HG02852 (cell line): ENCODE data around the gene CSGALNACT2.

Experiments used
- ATAC-seq: cut with Tn5 transposase; IDR thresholded peaks from one replicate; pipeline ENCODE4 v1.9.1; 2021; ENCODE audit warnings: mild to moderate bottlenecking, moderate library complexity; ENCODE audit not compliant: unreplicated experiment

CSGALNACT2 gene

GRCh38 chr10:43111921-43112607 lies 26.2 kb upstream of the CSGALNACT2 start:
- no peak for ATAC-seq

- ATAC-seq, result no peak
These were observed 25.7 kb upstream of the CSGALNACT2 start for GRCh38 chr10:43112608-43112961.

GRCh38 chr10:43113201-43114087 lies 24.8 kb upstream of the CSGALNACT2 start:
- no peak for ATAC-seq

GRCh38 chr10:43114088-43114742 lies 24.0 kb upstream of the CSGALNACT2 start:
- no peak for ATAC-seq

- ATAC-seq, result no peak
These were observed 23.3 kb upstream of the CSGALNACT2 start for GRCh38 chr10:43114743-43115611.

GRCh38 chr10:43115881-43116595 lies 22.2 kb upstream of the CSGALNACT2 start:
- ATAC-seq, result no peak

GRCh38 chr10:43116596-43116995 lies 21.6 kb upstream of the CSGALNACT2 start:
- no peak for ATAC-seq

- no peak for ATAC-seq
These were observed 21.0 kb upstream of the CSGALNACT2 start for GRCh38 chr10:43117031-43117776.

- no peak for ATAC-seq
These were observed 20.3 kb upstream of the CSGALNACT2 start for GRCh38 chr10:43117777-43118583.

- ATAC-seq, result no peak
These were observed 19.4 kb upstream of the CSGALNACT2 start for GRCh38 chr10:43118631-43119415.

- ATAC-seq, result no peak
These were observed 18.7 kb upstream of the CSGALNACT2 start for GRCh38 chr10:43119416-43120115.

- peak; percentile 14 for ATAC-seq
These were observed 17.9 kb upstream of the CSGALNACT2 start for GRCh38 chr10:43120116-43120928.

GRCh38 chr10:43120929-43121314 lies 17.3 kb upstream of the CSGALNACT2 start:
- ATAC-seq, result peak; percentile 89

- ATAC-seq, result no peak
These were observed 16.8 kb upstream of the CSGALNACT2 start for GRCh38 chr10:43121444-43121843.

GRCh38 chr10:43122096-43122495 lies 16.1 kb upstream of the CSGALNACT2 start:
- ATAC-seq, result no peak

GRCh38 chr10:43122826-43123225 lies 15.4 kb upstream of the CSGALNACT2 start:
- no peak for ATAC-seq
